SK-N-SH (cell line): ENCODE measurements around the gene ALDOB.

Experiments used
- FOXJ3 ChIP-seq: sonication (generic); formaldehyde crosslinking; IDR thresholded peaks from 2 replicates; pipeline ENCODE4 v1.5.1; 2020; ENCODE audit warnings: mild to moderate bottlenecking, missing genetic modification reagents
- GATA2 ChIP-seq: sonication (generic); formaldehyde crosslinking; IDR thresholded peaks from 2 replicates; pipeline ENCODE4 v1.5.0; 2020; ENCODE audit warnings: mild to moderate bottlenecking, missing genetic modification reagents
- NRF1 ChIP-seq: IDR thresholded peaks from 2 replicates; pipeline ENCODE4 v1.6.1; 2012; ENCODE audit warnings: low read depth, mild to moderate bottlenecking, low read length
- POLR2AphosphoS5 ChIP-seq: IDR thresholded peaks from 2 replicates; pipeline ENCODE4 v1.6.1; 2012; ENCODE audit warnings: low read depth, low read length
- RCOR1 ChIP-seq: fragments of 150-350 bp; IDR thresholded peaks from 2 replicates; pipeline ENCODE4 v1.6.1; 2017; ENCODE audit warnings: antibody characterized with exemption, low read length
- TF ChIP-seq, protein P1 (sequence below): fragments of 200-600 bp; sonication (generic); IDR thresholded peaks from 2 replicates; pipeline ENCODE4 v1.6.1; 2017; ENCODE audit warnings: antibody characterized with exemption, mild to moderate bottlenecking, moderate library complexity

DNA sequence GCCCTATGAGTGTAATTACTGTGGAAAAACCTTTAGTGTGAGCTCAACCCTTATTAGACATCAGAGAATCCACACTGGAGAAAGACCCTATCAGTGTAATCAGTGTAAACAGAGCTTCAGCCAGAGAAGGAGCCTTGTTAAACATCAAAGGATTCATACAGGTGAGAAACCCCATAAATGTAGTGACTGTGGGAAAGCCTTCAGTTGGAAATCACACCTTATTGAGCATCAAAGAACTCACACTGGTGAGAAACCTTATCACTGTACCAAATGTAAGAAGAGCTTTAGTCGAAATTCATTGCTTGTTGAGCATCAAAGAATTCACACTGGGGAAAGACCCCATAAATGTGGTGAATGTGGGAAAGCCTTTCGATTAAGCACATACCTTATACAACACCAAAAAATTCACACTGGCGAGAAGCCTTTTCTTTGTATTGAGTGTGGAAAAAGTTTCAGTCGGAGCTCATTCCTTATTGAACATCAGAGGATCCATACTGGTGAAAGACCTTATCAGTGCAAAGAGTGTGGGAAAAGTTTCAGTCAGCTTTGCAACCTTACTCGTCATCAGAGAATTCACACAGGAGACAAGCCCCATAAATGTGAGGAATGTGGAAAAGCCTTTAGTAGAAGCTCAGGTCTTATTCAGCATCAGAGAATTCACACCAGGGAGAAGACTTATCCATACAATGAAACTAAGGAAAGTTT lies 27.0 kb downstream of the ALDOB start:
- TF ChIP-seq, protein P1, sequence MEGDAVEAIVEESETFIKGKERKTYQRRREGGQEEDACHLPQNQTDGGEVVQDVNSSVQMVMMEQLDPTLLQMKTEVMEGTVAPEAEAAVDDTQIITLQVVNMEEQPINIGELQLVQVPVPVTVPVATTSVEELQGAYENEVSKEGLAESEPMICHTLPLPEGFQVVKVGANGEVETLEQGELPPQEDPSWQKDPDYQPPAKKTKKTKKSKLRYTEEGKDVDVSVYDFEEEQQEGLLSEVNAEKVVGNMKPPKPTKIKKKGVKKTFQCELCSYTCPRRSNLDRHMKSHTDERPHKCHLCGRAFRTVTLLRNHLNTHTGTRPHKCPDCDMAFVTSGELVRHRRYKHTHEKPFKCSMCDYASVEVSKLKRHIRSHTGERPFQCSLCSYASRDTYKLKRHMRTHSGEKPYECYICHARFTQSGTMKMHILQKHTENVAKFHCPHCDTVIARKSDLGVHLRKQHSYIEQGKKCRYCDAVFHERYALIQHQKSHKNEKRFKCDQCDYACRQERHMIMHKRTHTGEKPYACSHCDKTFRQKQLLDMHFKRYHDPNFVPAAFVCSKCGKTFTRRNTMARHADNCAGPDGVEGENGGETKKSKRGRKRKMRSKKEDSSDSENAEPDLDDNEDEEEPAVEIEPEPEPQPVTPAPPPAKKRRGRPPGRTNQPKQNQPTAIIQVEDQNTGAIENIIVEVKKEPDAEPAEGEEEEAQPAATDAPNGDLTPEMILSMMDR = no peak
- TF ChIP-seq NRF1 (no peak), POLR2AphosphoS5 (no peak), RCOR1 (no peak), GATA2 (CRISPR knock-in tag) (no peak), FOXJ3 (CRISPR knock-in tag) (no peak)
